ENCODE data around the gene DOK5.
"Not testable (repeated sequence)": the region's sequence is repeated elsewhere in the genome, so short reads cannot be mapped to it uniquely, and the experiment has no call there.

Gene DOK5

DNA sequence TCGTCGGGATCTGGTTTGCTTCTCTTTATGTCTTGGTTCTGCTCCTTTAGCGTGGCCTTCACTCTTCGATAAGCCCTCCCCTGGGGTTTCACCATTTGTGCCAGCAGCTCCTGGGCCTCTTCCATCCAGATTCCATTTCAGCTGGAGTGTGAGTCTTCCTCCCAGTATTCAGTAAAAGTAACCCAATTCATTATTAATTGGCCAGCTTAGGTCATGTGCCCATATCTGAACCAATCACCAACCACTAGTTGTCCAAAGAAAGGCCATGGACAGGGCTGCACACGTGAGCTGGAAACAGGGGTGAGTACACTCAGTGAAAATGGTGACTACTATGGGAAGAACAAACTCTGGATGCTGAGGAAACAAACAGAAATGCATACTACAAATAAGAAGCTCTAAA lies 2.8 kb upstream of the DOK5 start:
- DNase-seq: no peak

- DNase-seq: no peak
Measured at GRCh38 chr20:54473340-54473739, 2.1 kb upstream of the DOK5 start.

- no peak for DNase-seq
Measured at GRCh38 chr20:54474046-54474445, 1.3 kb upstream of the DOK5 start.

DNA sequence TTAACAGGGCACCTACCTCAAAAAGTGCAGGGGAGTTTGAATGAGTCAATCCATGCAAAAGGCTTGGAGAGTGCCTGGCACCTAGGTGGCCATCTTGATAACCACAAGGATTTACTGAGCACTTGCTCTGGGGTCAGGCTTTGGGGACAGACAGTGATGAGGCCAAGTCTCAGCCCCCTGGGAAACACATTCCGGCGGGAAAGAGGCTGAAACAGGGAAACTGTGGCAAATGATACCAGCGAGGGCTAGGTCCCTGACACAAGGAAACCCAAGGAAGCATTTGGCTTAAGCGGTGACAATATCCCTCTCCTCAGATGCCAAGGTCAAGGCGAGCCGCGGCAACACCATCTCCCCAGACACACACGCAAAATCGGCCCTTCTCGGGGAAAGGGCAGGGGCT lies 527 bp upstream of the DOK5 start:
- DNase-seq: no peak

- no peak for DNase-seq
Measured at GRCh38 chr20:54476169-54477009, 996 bp downstream of the DOK5 start.

DNA sequence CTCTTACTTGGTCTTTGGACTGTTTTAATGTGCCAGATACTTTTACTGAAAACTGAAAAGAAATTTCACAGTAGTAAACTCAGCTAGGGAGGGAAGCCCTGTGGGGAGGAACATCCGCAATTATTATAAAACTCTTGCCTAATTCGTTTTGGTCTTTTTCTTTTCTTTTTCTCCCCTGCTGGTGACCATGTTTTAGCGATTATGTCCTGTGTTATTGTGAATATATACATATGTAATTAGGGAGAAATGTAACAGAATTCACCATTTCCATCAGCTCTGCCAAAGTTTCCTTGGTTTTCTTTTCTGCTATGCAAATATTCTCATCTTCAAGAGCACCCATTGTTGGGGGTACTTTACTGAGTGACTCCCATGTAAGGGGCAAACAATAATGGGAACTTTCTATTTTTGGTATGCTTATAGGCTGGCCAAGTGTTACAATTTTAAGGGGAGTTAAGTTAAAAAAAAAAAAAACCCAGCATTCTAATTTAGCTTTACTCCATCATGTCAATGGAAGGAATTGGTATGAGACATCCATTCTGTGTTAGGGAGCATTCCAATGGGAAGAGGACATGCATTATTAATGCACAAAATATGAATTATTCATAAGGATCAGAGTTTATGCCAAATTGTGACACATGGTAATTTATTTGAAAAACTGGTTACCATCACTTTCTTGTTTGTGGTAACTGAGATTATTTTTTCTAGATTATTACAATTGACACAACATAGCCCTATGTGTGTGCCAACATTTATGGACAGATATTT lies 2.0 kb downstream of the DOK5 start:
- DNase-seq: no peak

- DNase-seq: no peak
Measured at GRCh38 chr20:54479138-54479906, 3.9 kb downstream of the DOK5 start.

GRCh38 chr20:54479937-54480336 lies 4.5 kb downstream of the DOK5 start:
- not testable (repeated sequence) for DNase-seq

GRCh38 chr20:54481442-54481841 lies 6.0 kb downstream of the DOK5 start:
- no peak for DNase-seq

- DNase-seq: no peak
Measured at GRCh38 chr20:54485631-54486030, 10.2 kb downstream of the DOK5 start.

DNA sequence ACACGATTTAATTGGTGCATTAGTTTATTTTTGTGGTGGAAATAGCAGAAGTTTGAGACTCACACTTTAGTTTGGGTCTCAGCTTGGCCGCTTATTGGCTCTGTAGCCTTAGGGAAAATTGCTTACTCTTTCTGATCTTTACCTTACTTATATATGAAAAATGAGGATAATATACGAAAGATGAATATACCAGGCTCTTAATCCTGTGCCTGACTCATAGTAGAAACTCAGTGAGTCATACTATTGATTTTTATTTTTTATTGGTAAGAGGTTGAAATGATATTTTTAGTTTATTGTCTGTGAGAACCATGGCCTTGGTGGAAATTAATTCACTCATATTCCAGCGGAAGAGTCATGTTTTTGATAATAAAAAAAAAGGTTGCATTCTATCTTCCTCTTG lies 11.2 kb downstream of the DOK5 start:
- no peak for DNase-seq

DNA sequence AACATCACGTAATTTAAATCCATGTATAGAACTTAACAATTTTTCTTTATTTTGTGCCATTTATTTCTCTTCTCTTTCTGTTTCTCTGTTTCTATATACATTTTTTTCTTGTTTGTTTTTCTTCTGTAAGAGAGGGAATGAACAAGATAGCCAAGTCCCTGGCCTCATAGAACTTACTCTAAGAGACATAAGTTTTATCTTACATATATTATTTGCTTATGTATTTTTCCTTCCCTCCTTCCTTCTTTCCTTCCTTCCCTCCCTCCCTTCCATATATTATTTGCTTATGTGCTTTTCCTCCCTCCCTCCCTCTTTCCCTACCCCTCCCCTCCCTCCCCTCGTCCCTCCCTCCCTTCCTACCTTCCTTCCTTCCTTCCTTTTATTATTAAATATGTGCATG lies 13.0 kb downstream of the DOK5 start:
- DNase-seq: no peak

- no peak for DNase-seq
Measured at GRCh38 chr20:54491506-54491905, 16.1 kb downstream of the DOK5 start.

DNA sequence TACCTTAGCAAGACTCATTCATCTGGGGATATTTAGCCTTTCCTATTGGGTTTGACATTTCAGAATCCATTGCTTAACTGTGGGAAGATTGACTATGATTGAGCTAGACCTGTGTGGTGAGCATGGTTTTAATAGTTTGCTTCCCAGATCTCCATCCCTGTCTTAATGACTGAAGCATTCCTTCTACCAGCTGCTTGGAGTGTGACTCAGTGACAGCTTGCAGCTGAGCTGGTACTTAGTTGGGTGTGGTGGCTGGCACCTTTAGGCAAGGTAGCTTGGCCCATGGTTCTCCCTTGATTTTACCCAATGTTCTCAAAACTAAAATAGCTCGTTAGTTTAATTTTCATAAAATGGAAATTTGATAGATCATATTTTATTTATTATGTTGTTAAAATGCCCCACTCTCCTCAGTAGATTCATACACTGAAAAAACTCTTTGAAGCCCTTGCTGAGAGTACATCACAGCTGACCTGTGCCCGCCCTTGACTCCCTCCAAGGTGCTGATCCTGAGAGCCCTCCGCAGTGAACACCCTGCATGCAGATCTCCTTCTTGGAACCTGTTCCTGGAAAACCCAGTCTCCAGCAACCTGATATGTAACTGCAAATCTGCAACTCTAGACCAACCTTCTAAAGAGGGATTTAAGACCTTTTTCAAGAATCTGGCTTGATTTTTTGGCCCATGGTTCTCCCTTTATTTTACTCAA lies 19.1 kb downstream of the DOK5 start:
- no peak for DNase-seq

- DNase-seq: no peak
Measured at GRCh38 chr20:54497931-54498718, 22.7 kb downstream of the DOK5 start.

DNA sequence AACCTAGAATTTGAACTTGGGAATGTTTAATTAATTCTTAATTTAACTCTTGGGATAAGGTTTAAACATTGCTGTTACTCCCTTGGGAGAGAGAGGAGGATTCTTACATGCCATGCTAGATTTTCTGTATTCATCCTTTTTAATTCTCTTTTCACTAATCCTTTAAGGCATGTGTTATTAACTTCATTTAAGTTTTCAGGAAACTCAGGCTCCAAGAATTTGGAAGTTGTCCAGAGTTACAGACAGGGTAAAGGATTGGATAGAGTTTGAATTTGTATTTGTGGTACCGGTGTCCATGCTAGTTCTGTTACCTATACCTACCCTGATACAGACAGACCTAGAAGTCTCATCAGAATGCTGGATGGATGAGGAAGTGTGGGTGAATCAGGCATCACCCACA lies 23.7 kb downstream of the DOK5 start:
- no peak for DNase-seq

DNA sequence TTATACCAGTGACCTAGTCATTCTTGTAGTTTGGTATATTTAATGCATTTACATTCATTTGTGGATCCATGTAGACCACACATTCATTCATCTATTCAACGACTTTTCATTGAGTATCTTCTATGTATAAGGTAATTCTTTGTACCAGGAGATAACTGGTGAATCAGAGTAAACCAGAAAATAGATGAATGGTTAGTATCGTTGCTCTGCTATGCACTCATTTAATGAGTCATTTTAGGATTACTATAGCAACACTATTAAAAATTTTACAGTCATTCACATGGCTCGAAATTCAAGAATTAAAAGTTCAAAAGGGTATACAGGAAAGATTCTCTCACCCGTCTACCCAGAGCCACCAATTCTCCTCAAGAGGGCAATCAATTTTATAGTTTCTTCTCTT lies 26.8 kb downstream of the DOK5 start:
- no peak for DNase-seq

DNA sequence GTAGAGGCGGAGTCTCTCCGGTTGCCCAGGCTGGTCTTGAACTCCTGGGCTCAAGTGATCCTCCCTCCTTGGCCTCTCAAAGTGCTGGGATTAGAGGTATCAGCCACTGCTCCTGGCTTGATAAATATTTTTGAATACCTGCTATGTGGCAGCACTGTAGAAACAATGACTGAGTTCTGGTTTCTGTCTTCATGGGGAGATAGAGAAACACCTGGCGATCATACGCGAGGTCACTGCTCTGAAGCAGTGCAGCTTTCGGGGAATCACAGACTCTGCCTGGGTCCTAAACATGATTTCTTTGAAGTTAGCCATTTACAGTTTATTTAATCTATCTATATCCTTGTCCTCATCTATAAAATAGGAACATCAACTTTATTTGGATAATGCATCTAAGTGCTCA lies 31.2 kb downstream of the DOK5 start:
- no peak for DNase-seq

- no peak for DNase-seq
Measured at GRCh38 chr20:54510541-54511129, 35.2 kb downstream of the DOK5 start.

- no peak for DNase-seq
Measured at GRCh38 chr20:54512694-54513093, 37.3 kb downstream of the DOK5 start.

DNA sequence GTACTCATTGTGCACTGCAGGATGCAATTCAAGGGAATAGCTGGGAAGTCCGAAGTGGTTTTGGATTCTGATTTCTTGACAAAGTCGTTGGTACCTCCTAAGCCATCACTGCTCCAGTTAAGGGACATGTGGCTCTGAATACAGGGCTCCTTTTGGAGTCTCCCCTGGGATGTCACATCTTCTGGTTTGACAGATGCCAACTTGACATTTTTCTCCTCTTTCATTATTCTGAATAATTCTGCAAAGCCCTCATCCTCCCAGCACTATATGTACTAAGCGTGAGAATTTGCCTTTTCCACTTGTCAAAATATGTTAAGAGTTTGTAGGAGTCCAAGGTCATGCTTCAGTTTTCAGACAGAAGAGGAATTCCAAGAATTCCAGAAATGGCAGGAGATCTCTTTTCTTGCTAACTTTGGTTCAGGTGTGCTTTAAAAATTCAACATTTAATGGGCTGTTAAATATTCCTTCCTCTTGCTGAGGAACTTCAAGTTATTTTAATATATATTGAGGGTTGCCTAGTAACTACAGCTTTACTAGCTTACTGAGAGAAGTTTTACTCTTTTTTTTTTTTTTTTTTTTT lies 38.7 kb downstream of the DOK5 start:
- no peak for DNase-seq

Data from midbrain (tissue), 1 donor.